Activated CD4-positive, alpha-beta memory T cell treated with anti-CD3 and anti-CD28 coated beads for 36 hours (primary cell): Measurements from ENCODE around the gene PLA2G4A. TPM values are rescaled to one million over a fixed set of nuclear protein-coding genes. Genes with fewer than 3 reads are reported as not detected.

Experiments
- CTCF ChIA-PET: fragments of 350-600 bp; sonication (Branson Sonifier 250); formaldehyde crosslinking; loops from one replicate; lab custom pipeline; 2021; ENCODE audit warnings: antibody characterized with exemption, inconsistent platforms; lab: Charles Lee
- POLR2A ChIA-PET: fragments of 350-600 bp; sonication (Branson Sonifier 250); formaldehyde crosslinking; loops from one replicate; lab custom pipeline; 2021; ENCODE audit warnings: antibody characterized with exemption; lab: Charles Lee
- DNase-seq: peaks from one replicate; pipeline ENCODE4 v3.0.0-alpha.2; 2020
- H3K27ac Mint-ChIP-seq: one replicate; pipeline ENCODE4 v1.8.0; 2021; ENCODE audit warnings: mixed read lengths
- H3K27me3 Mint-ChIP-seq: one replicate; pipeline ENCODE4 v1.8.0; 2021; ENCODE audit warnings: mixed read lengths
- H3K36me3 Mint-ChIP-seq: one replicate; pipeline ENCODE4 v1.8.0; 2021; ENCODE audit warnings: mixed read lengths
- H3K4me1 Mint-ChIP-seq: one replicate; pipeline ENCODE4 v1.8.0; 2021; ENCODE audit warnings: low read depth, mixed read lengths
- H3K4me3 Mint-ChIP-seq: one replicate; pipeline ENCODE4 v1.8.0; 2021; ENCODE audit warnings: mild to moderate bottlenecking, mixed read lengths
- H3K9me3 Mint-ChIP-seq: one replicate; pipeline ENCODE4 v1.8.0; 2021; ENCODE audit warnings: mixed read lengths
- intact Hi-C: fragments of 100-400 bp; cut with micrococcal nuclease; formaldehyde crosslinking; loops from one replicate; pipeline ENCODE4 v1.15.1; 2023
- total RNA-seq, 2 experiments: library from RNA; stranded (reverse); gene quantifications; one replicate each; pipeline ENCODE4 v1.2.3, GENCODE V29; 2021

The PLA2G4A gene
- total RNA-seq, 2 experiments from 2014 or later: 0.97 to 1.1 TPM

DNA sequence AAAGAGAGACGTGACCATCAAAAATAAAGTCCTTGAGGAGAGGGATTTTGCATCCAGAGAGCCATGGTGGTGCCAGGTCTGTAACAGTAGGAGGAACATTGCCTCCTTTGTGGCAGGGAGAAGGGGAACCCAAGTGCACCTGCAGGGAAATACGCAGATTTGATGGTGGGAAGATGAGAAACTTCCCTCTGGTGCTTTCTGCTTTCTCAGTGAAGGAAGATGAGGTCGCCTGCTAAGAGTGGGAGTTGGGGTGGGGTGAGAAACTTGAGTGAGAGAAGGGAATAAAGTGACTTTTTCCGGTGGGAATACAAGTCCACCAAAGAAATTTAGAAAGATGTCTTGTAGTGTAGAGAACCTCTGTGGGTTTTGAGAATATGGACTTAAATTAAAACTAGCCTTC is 9.1 kb downstream of the PLA2G4A start:
- Mint-ChIP-seq H3K36me3 (no peaks in the 10 kb centered on the region), H3K4me1 (no peaks in the 10 kb centered on the region), H3K4me3 (no peak overlapping the region), H3K27ac (no peak overlapping the region), H3K9me3 (no peaks in the 10 kb centered on the region), H3K27me3 (peaks cover 3% of the 10 kb centered on the region)
- CTCF ChIA-PET: no interaction called here
- POLR2A ChIA-PET: no interaction called here
- intact Hi-C loops: no loop called here
- DNase-seq: no peak

DNA sequence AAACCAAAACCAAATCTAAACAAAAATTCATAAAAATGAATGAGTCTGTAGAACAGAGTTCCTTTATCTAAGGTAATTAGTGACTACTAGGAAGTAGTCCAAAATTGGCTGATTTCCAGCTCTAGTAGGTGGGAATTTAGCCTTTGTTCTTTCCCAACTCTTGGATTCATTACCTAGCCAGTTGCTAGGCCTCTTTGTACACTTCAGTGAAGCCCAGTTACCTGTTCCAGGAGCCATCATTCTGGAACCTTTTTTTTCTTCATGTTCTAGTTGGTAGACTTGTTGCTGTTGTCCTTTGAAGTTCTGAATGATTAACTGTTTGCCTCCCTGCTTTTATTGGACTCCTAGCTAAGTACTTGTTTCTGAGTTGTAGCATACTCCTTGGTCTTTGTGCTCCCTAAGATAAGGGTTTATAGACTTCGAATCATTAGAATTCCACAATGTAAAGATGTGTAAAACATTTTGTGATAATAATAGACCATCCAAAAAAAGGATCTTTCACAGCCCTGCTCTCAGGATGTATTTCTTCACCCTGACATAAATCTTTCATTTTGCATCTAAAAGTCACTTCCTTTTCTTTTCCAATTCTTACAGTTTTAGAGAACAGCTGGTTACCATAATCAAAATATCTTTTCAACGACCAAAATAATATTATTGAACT is 9.8 kb downstream of the PLA2G4A start:
- Mint-ChIP-seq H3K4me3 (no peak overlapping the region), H3K36me3 (no peaks in the 10 kb centered on the region), H3K27me3 (peaks cover 3% of the 10 kb centered on the region), H3K9me3 (no peaks in the 10 kb centered on the region), H3K4me1 (no peaks in the 10 kb centered on the region), H3K27ac (no peak overlapping the region)
- intact Hi-C loops: no loop called here
- POLR2A ChIA-PET: no interaction called here
- CTCF ChIA-PET: no interaction called here
- no peak for DNase-seq

DNA sequence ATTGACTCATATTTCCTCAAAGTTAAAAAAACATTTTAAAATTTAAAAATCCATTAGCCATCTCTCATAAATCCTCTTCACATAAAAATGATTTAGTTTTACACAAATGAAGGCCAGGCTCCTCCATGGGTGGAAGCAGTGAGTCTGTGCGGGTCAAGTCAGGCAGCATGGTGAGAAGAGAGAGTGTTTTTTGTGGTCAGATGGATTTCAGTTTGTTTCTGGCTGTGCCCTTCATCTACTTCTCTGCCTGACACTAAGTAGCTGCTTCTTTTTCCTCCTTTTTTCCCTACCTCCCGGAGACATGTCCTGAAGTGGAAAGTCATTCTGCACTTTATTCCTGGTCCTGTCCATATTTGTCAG is 10.3 kb downstream of the PLA2G4A start:
- Mint-ChIP-seq H3K27ac (no peak overlapping the region), H3K4me3 (no peak overlapping the region), H3K27me3 (no peaks in the 10 kb centered on the region), H3K36me3 (no peaks in the 10 kb centered on the region), H3K9me3 (no peaks in the 10 kb centered on the region), H3K4me1 (no peaks in the 10 kb centered on the region)
- ChIA-PET CTCF (no interaction called here), POLR2A (no interaction called here)
- intact Hi-C loops: no loop called here
- DNase-seq: no peak

DNA sequence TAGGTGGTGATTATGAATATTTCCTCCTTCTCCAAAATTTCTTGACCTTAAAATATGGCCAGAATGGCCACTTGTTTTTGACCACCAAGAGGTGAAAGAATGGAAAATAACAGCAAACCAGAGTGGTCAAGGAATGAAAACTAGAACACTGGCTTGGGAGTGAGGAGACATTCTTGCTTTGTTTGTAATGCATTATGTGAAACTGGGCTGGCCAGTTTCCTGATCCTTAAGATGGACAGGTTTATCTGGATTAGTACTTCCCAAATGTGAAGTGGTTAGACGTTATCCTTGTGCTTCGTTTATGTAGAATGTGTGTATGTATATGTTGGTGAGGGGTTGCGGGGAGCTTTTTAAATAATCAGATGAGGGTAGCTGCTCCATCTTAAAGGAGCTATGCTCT is 12.8 kb downstream of the PLA2G4A start:
- Mint-ChIP-seq H3K9me3 (no peaks in the 10 kb centered on the region), H3K4me3 (no peak overlapping the region), H3K36me3 (no peaks in the 10 kb centered on the region), H3K27ac (no peak overlapping the region), H3K27me3 (no peaks in the 10 kb centered on the region), H3K4me1 (no peaks in the 10 kb centered on the region)
- POLR2A ChIA-PET: no interaction called here
- CTCF ChIA-PET: no interaction called here
- intact Hi-C loops: no loop called here
- DNase-seq: no peak

DNA sequence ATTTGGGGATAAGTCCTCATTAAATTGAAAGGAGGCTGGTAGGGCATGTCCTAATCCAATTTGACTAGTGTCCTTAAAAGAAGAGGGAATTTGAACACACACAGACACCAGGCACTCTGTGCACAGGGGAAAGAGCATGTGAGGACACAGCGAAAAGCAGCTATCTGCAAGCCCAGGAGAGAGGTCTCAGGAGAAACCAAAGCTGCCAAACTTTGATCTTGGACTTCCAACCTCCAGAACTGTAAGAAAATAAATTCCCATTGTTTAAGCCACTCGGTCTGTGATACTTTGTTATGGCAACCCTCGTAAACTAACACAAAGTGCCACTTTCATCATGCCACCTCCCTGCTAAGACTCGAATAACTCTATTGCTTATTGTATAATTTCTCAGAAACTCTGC is 13.8 kb downstream of the PLA2G4A start:
- intact Hi-C loops: no loop called here
- ChIA-PET CTCF (no interaction called here), POLR2A (no interaction called here)
- H3K27me3 Mint-ChIP-seq: no peaks in the 10 kb centered on the region
- DNase-seq: no peak
- H3K4me1 Mint-ChIP-seq: no peaks in the 10 kb centered on the region
- no peaks in the 10 kb centered on the region for H3K36me3 Mint-ChIP-seq
- no peak overlapping the region for H3K4me3 Mint-ChIP-seq
- H3K27ac Mint-ChIP-seq: no peak overlapping the region
- no peaks in the 10 kb centered on the region for H3K9me3 Mint-ChIP-seq

DNA sequence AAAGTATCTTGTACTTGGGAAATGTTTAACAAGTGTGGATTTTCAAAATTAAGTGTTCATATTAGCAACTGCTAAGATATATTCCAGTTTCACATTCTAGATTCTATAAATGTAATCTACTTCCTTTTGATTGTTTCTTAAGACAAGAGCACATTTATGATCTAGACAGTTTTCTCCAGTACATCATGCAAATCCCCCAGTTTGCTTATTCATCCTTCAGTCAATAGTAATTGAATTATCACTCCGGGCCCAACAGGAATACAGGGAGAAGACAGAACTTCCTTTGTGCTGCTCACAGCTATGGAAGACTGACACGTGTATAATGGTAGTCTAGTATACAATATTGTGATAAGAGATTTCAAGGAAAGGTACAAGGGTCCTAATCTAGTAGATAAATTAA is 14.5 kb downstream of the PLA2G4A start:
- Mint-ChIP-seq H3K27me3 (peaks cover 3% of the 10 kb centered on the region), H3K9me3 (no peaks in the 10 kb centered on the region), H3K4me1 (no peaks in the 10 kb centered on the region), H3K36me3 (no peaks in the 10 kb centered on the region), H3K4me3 (no peak overlapping the region), H3K27ac (no peak overlapping the region)
- POLR2A ChIA-PET: no interaction called here
- CTCF ChIA-PET: interaction anchor here (1.0 kb wide), 1 partner anchor 68 kb away, joined by 3 read pairs; no protein-coding TSS in a partner anchor
- DNase-seq: no peak
- intact Hi-C loops: no loop called here

DNA sequence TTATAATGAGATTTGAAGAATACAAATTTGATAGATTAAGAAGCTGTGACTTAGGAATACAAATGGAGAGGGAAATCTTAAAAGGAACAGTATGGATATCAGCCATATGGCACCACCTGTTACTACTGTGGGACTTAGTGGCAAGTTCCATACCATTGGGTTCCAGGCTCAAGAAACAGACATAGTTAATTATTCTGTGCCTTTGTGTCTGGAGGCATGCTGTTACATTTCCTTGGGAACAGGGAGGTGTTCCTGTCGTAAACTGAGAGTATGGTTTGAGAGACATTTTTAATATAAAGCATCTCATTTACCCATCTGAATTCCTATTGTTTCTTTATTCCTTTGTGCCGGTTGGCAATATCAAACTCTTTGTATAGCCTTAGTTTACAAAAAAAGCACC is 15.2 kb downstream of the PLA2G4A start:
- intact Hi-C loops: no loop called here
- no peak for DNase-seq
- Mint-ChIP-seq H3K4me3 (no peak overlapping the region), H3K27me3 (peaks cover 3% of the 10 kb centered on the region), H3K9me3 (no peaks in the 10 kb centered on the region), H3K27ac (no peak overlapping the region), H3K4me1 (no peaks in the 10 kb centered on the region), H3K36me3 (no peaks in the 10 kb centered on the region)
- CTCF ChIA-PET: interaction anchor here (1.0 kb wide), 1 partner anchor 67 kb away, joined by 3 read pairs; no protein-coding TSS in a partner anchor
- POLR2A ChIA-PET: no interaction called here

DNA sequence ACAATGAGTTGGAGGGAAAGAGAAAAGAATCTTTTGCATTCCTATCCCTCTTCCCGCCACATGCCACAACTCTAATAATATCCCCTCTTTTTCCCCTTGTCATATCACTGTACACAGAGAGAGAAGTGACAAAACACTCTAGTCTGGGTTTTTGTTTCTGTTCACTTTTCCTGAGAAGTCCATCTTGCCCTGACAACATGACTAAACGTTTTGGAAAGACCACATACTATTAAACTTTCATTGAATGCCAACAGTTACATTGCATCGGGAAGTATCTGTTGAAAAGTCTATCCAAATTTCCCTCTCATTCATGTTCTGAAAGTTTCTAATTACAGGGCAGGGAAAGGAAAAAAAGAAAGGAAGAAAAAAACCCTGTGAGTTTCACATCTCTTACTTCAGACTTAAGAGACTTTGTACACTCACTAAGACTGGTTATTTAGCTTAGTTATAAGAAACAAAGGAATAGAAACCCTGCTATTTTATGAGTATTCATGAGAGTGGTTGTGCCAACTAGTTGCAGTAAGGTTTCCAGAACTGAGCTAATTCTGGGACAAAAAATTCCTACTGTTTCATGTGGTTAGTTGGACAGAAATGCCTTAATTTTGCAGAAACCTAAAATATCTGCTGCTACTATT is 16.9 kb downstream of the PLA2G4A start:
- no peak overlapping the region for H3K27ac Mint-ChIP-seq
- peaks cover 3% of the 10 kb centered on the region for H3K27me3 Mint-ChIP-seq
- no peaks in the 10 kb centered on the region for H3K9me3 Mint-ChIP-seq
- DNase-seq: no peak
- POLR2A ChIA-PET: no interaction called here
- no peak overlapping the region for H3K4me3 Mint-ChIP-seq
- H3K4me1 Mint-ChIP-seq: no peaks in the 10 kb centered on the region
- H3K36me3 Mint-ChIP-seq: no peaks in the 10 kb centered on the region
- intact Hi-C loops: no loop called here
- CTCF ChIA-PET: no interaction called here

DNA sequence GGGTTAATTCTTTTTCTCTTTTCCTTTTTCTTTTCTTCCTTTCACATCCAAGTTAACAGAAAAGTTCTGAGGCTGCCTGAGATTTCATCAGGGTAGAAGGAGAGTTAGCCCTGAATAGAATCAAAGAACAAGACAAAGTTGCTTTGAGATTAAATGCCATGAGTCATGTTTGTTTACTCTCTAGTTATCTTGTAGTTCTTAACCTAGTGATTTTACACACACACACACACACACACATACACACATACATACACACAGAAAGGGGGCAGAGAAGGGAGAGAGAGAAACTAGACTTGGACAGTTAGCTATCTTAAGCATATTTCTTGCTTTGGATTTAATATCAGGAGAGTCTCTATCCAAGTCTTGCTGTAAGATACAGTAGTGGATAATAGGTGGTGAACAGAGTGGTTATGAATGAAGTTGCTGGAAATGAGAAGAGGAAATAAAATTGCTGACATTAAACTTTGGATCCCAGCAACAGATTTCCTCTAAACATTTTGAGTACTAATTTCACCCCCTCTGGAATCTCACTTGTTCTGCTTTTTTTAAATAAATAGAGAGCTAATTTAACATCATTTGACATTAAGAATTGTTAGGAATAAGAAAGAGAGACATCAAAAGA is 19.9 kb downstream of the PLA2G4A start:
- ChIA-PET CTCF (no interaction called here), POLR2A (no interaction called here)
- no peak overlapping the region for H3K27ac Mint-ChIP-seq
- DNase-seq: no peak
- intact Hi-C loops: no loop called here
- H3K4me3 Mint-ChIP-seq: no peak overlapping the region
- H3K4me1 Mint-ChIP-seq: no peaks in the 10 kb centered on the region
- no peaks in the 10 kb centered on the region for H3K9me3 Mint-ChIP-seq
- no peaks in the 10 kb centered on the region for H3K36me3 Mint-ChIP-seq
- H3K27me3 Mint-ChIP-seq: peaks cover 3% of the 10 kb centered on the region

DNA sequence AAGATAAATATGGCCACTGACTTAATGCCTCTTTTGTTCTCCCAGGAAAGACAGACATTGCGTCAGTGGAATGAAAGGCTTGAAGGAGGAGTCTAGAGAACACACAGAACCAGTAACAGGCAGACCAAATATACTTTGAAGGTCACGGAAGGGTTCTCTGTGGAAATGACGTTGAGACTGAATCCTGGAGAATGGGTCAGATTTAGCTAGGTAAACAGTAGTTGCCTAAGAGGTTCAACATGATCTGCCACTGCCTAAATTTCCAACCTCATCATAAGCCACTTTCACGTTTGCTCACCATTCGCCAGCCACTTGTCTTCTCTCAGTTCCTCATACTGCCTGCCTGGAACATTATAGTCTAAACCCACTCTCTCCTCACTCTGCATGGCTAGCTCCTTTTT is 20.5 kb downstream of the PLA2G4A start:
- Mint-ChIP-seq H3K27me3 (peaks cover 3% of the 10 kb centered on the region), H3K4me1 (no peaks in the 10 kb centered on the region), H3K4me3 (no peak overlapping the region), H3K36me3 (no peaks in the 10 kb centered on the region), H3K27ac (no peak overlapping the region), H3K9me3 (no peaks in the 10 kb centered on the region)
- ChIA-PET CTCF (no interaction called here), POLR2A (no interaction called here)
- DNase-seq: no peak
- intact Hi-C loops: no loop called here

DNA sequence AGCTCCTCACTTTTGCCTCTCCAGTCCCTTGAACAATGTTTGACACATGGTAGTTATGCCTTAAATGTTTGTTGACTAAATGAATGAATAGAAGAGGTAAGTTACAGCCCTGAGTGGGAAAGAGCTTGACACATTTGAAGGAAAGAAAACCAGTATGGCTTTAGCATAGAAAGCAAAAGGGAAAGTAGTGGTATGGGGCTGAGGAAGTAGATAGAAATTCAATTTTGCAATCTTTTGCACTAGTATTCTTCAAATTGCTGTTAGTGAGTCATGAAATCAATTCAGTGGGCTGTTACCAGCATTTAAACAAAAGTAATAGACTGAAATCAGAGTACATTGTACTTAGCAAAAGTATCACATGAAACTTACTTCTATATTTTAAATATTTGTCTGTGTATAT is 21.1 kb downstream of the PLA2G4A start:
- intact Hi-C loops: no loop called here
- Mint-ChIP-seq H3K36me3 (no peaks in the 10 kb centered on the region), H3K4me3 (no peak overlapping the region), H3K9me3 (no peaks in the 10 kb centered on the region), H3K27me3 (peaks cover 3% of the 10 kb centered on the region), H3K4me1 (no peaks in the 10 kb centered on the region), H3K27ac (no peak overlapping the region)
- no peak for DNase-seq
- POLR2A ChIA-PET: no interaction called here
- CTCF ChIA-PET: no interaction called here

DNA sequence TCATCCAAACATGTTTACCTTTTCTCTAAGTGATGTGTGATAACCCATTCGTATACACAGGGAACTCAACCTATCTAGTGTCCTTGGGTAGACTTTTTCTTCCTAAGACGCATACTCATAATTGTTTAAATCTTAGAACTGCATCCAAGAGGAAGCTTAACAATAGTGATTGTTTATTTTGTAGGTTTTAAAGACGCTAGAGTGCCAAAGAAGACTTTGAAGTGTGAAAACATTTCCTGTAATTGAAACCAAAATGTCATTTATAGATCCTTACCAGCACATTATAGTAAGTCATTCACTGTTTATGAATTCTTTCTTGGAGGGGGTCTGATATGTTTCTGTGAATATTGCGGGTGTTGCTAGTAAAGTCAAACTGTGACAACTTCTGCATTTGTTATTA is 25.4 kb downstream of the PLA2G4A start:
- Mint-ChIP-seq H3K27ac (no peak overlapping the region), H3K4me1 (no peaks in the 10 kb centered on the region), H3K36me3 (no peaks in the 10 kb centered on the region), H3K27me3 (no peaks in the 10 kb centered on the region), H3K9me3 (peaks cover 8% of the 10 kb centered on the region), H3K4me3 (no peak overlapping the region)
- ChIA-PET CTCF (no interaction called here), POLR2A (no interaction called here)
- no peak for DNase-seq
- intact Hi-C loops: no loop called here

DNA sequence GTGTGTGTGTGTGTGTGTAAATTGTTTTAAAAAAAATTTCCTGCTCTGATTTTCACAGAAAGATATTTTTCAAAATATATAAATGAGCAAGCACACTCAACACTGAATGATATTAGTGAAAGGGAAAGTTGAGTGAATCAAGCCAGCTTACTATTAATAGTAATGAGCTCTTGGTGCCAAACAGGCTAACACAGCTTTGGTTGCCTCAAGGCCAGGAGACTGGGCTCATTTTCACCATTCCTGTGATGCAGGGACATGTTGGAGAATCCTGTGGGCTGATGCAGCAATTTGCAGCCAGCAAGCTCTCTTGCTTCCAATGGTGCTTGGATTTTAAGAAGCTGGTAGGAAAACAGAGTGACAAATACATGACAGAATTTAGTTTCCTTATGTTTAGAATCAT is 30.2 kb downstream of the PLA2G4A start:
- DNase-seq: no peak
- Mint-ChIP-seq H3K27me3 (no peaks in the 10 kb centered on the region), H3K9me3 (peaks cover 8% of the 10 kb centered on the region), H3K27ac (no peak overlapping the region), H3K4me3 (no peak overlapping the region), H3K4me1 (no peaks in the 10 kb centered on the region), H3K36me3 (no peaks in the 10 kb centered on the region)
- intact Hi-C loops: no loop called here
- ChIA-PET POLR2A (no interaction called here), CTCF (no interaction called here)
